Measurements from ENCODE around the gene RBFOX1.

DNA sequence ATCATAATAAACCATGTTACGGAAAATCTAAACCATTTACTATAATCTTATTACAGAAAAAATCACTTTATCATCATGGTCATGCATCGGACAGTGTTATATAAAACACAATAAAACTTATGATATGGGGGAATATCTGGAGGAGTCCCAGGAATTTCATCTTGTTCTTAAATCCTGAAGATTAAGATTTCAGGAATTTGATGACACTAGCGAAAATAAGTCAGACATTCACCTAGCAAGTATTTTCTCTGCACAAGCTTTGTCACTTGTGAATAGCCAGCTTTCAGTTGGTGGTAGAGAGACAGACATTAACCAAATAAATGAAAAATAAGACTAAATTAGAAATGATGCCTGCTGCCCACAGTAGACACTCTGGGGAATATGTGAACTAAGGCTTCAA is 410.0 kb downstream of the RBFOX1 start:
- TF ChIP-seq, protein P1, sequence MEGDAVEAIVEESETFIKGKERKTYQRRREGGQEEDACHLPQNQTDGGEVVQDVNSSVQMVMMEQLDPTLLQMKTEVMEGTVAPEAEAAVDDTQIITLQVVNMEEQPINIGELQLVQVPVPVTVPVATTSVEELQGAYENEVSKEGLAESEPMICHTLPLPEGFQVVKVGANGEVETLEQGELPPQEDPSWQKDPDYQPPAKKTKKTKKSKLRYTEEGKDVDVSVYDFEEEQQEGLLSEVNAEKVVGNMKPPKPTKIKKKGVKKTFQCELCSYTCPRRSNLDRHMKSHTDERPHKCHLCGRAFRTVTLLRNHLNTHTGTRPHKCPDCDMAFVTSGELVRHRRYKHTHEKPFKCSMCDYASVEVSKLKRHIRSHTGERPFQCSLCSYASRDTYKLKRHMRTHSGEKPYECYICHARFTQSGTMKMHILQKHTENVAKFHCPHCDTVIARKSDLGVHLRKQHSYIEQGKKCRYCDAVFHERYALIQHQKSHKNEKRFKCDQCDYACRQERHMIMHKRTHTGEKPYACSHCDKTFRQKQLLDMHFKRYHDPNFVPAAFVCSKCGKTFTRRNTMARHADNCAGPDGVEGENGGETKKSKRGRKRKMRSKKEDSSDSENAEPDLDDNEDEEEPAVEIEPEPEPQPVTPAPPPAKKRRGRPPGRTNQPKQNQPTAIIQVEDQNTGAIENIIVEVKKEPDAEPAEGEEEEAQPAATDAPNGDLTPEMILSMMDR (conservative IDR thresholded peaks at IDR 0.05 in 1 of 2, IDR thresholded peaks at IDR 0.05 in 1 of 2; ENCODE audit: extremely low read depth in 1 of 2, insufficient read depth in 1 of 2, low read depth in 1 of 2, low read length in 2 of 2), result no peak
- no peak for TF ChIP-seq EZH2 (IDR thresholded peaks at IDR 0.05; ENCODE audit: borderline replicate concordance, low read length)

All from mammary epithelial cell (primary cell).